ENCODE results near the gene SMIM7.
A peak's percentile ranks its signal among the peaks of the same experiment; 100 is the strongest.
"Not testable (repeated sequence)": the region's sequence is repeated elsewhere in the genome, so short reads cannot be mapped to it uniquely, and the experiment has no call there.

Gene SMIM7

GRCh38 chr19:16659832-16660708 lies at the start of gene SMIM7:
TSS of gene SMIM7 (minus strand) at chr19:16660144. CDS start at chr19:16660110, 34 bp downstream.
- peak; percentile 89 for DNase-seq

GRCh38 chr19:16703677-16704076 lies 43.7 kb upstream of the SMIM7 start:
- no peak for DNase-seq

GRCh38 chr19:16702123-16702522 lies 42.2 kb upstream of the SMIM7 start:
- DNase-seq = no peak

- no peak for DNase-seq
Measured at GRCh38 chr19:16698914-16699313, 39.0 kb upstream of the SMIM7 start.

- no peak for DNase-seq
Measured at GRCh38 chr19:16688084-16688483, 28.1 kb upstream of the SMIM7 start.

- no peak for DNase-seq
Measured at GRCh38 chr19:16684216-16684615, 24.3 kb upstream of the SMIM7 start.

GRCh38 chr19:16682539-16682938 lies 22.6 kb upstream of the SMIM7 start:
- DNase-seq = no peak

- no peak for DNase-seq
Measured at GRCh38 chr19:16679811-16680210, 19.9 kb upstream of the SMIM7 start.

GRCh38 chr19:16678498-16678897 lies 18.6 kb upstream of the SMIM7 start:
- no peak for DNase-seq

- DNase-seq = no peak
Measured at GRCh38 chr19:16677055-16677454, 17.1 kb upstream of the SMIM7 start.

GRCh38 chr19:16676101-16676798 lies 16.3 kb upstream of the SMIM7 start:
- no peak for DNase-seq

GRCh38 chr19:16673839-16674238 lies 13.9 kb upstream of the SMIM7 start:
- not testable (repeated sequence) for DNase-seq

- no peak for DNase-seq
Measured at GRCh38 chr19:16673231-16673630, 13.3 kb upstream of the SMIM7 start.

GRCh38 chr19:16671652-16672274 lies 11.8 kb upstream of the SMIM7 start:
- DNase-seq = no peak

GRCh38 chr19:16670291-16670690 lies 10.3 kb upstream of the SMIM7 start:
- no peak for DNase-seq

GRCh38 chr19:16668702-16669101 lies 8.8 kb upstream of the SMIM7 start:
- DNase-seq = not testable (repeated sequence)

- DNase-seq = no peak
Measured at GRCh38 chr19:16668176-16668575, 8.2 kb upstream of the SMIM7 start.

GRCh38 chr19:16661480-16662034 lies 1.6 kb upstream of the SMIM7 start:
- DNase-seq = no peak

- no peak for DNase-seq
Measured at GRCh38 chr19:16660763-16661479, 977 bp upstream of the SMIM7 start, which contains the start of gene TMEM38A. TSS of gene TMEM38A (plus strand) at chr19:16661139. CDS start at chr19:16661218, 79 bp downstream.

- DNase-seq = no peak
Measured at GRCh38 chr19:16659464-16659831, 496 bp downstream of the SMIM7 start.

GRCh38 chr19:16657384-16657783 lies 2.6 kb downstream of the SMIM7 start:
- no peak for DNase-seq

- no peak for DNase-seq
Measured at GRCh38 chr19:16655727-16656126, 4.2 kb downstream of the SMIM7 start.

GRCh38 chr19:16654627-16655026 lies 5.3 kb downstream of the SMIM7 start:
- no peak for DNase-seq
